H1 (cell line): ENCODE results near the gene SS18.

Source experiments
- BACH1 ChIP-seq: IDR thresholded peaks from 2 replicates; pipeline ENCODE4 v1.6.1; 2012; ENCODE audit warnings: low read length, improper control_type of control experiment
- BRCA1 ChIP-seq: IDR thresholded peaks from 2 replicates; pipeline ENCODE4 v1.6.1; 2012; ENCODE audit warnings: low read depth, low read length, improper control_type of control experiment
- CBX8 ChIP-seq: fragments of 300-800, 300-1000 bp; sonication (generic); IDR thresholded peaks from 2 replicates; pipeline ENCODE4 v1.7.1; 2016; ENCODE audit warnings: low read depth, low read length, borderline replicate concordance
- CHD1 ChIP-seq: IDR thresholded peaks from 2 replicates; pipeline ENCODE4 v1.6.1; 2012; ENCODE audit warnings: low read depth, low read length, improper control_type of control experiment
- CHD2 ChIP-seq: IDR thresholded peaks from 2 replicates; pipeline ENCODE4 v1.6.1; 2012; ENCODE audit warnings: low read length, improper control_type of control experiment
- CREB1 ChIP-seq: IDR thresholded peaks from 2 replicates; pipeline ENCODE4 v1.6.1; 2012; ENCODE audit warnings: inconsistent platforms
- EZH2 ChIP-seq: fragments of 200-600 bp; sonication (generic); IDR thresholded peaks from 2 replicates; pipeline ENCODE4 v1.7.1; 2012; ENCODE audit warnings: low read depth, mild to moderate bottlenecking, moderate library complexity, low read length, inconsistent platforms; ENCODE audit not compliant: severe bottlenecking
- MAFK ChIP-seq: IDR thresholded peaks from 2 replicates; pipeline ENCODE4 v1.6.1; 2012; ENCODE audit warnings: low read depth, mild to moderate bottlenecking, improper control_type of control experiment, low read length
- PHF8 ChIP-seq: fragments of 200-600 bp; sonication (generic); conservative IDR thresholded peaks from 2 replicates; pipeline ENCODE4 v1.7.1; 2012; ENCODE audit warnings: low read depth, mild to moderate bottlenecking, inconsistent platforms, low read length, moderate library complexity
- POLR2A ChIP-seq, 2 experiments: IDR thresholded peaks; 1 replicate in 1 of 2; 2 replicates in 1 of 2; pipeline ENCODE4 v1.6.1; 2011; ENCODE audit warnings: low read depth in 2 of 2, low read length in 2 of 2, mild to moderate bottlenecking in 2 of 2; ENCODE audit errors: control extremely low read depth in 1 of 2
- SP1 ChIP-seq: IDR thresholded peaks from 2 replicates; pipeline ENCODE4 v1.6.1; 2011; ENCODE audit warnings: low read depth, low read length
- YY1 ChIP-seq: IDR thresholded peaks from 2 replicates; pipeline ENCODE4 v1.6.1; 2011; ENCODE audit warnings: low read depth, mild to moderate bottlenecking, low read length
- TF ChIP-seq, protein P1 (sequence below), 3 experiments: IDR thresholded peaks; 1 replicate in 2 of 3; 2 replicates in 1 of 3; pipeline versions ENCODE4 v1.5.1 to v1.6.1; 2011; ENCODE audit warnings: low read length in 3 of 3, mild to moderate bottlenecking in 3 of 3, inconsistent platforms in 2 of 3, low read depth in 1 of 3, moderate library complexity in 1 of 3; ENCODE audit not compliant: insufficient read depth in 1 of 3; ENCODE audit errors: control extremely low read depth in 1 of 3

GRCh38 chr18:25990473-25990872 is 99.9 kb downstream of the SS18 start:
- TF ChIP-seq CHD2 (no peak), POLR2A (IDR thresholded peaks at IDR 0.05; ENCODE audit: control extremely low read depth in 1 of 2, low read depth in 2 of 2, low read length in 2 of 2) (no peak), BRCA1 (no peak), CHD1 (no peak), EZH2 (no peak), BACH1 (no peak), CREB1 (no peak), PHF8 (no peak), CBX8 (no peak), SP1 (no peak), MAFK (no peak), YY1 (no peak)
- TF ChIP-seq, protein P1, sequence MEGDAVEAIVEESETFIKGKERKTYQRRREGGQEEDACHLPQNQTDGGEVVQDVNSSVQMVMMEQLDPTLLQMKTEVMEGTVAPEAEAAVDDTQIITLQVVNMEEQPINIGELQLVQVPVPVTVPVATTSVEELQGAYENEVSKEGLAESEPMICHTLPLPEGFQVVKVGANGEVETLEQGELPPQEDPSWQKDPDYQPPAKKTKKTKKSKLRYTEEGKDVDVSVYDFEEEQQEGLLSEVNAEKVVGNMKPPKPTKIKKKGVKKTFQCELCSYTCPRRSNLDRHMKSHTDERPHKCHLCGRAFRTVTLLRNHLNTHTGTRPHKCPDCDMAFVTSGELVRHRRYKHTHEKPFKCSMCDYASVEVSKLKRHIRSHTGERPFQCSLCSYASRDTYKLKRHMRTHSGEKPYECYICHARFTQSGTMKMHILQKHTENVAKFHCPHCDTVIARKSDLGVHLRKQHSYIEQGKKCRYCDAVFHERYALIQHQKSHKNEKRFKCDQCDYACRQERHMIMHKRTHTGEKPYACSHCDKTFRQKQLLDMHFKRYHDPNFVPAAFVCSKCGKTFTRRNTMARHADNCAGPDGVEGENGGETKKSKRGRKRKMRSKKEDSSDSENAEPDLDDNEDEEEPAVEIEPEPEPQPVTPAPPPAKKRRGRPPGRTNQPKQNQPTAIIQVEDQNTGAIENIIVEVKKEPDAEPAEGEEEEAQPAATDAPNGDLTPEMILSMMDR (IDR thresholded peaks at IDR 0.05; ENCODE audit: control extremely low read depth in 1 of 3, insufficient read depth in 1 of 3, low read depth in 1 of 3, low read length in 3 of 3) = no peak
